NCI-H2081 (cell line): ENCODE data around the gene TUBGCP2.
"Not testable (repeated sequence)": the region's sequence is repeated elsewhere in the genome, so short reads cannot be mapped to it uniquely, and the experiment has no call there.

Source experiments
- DNase-seq, 2 experiments: peaks; one replicate each; lab custom pipeline; 2025; lab: John Stamatoyannopoulos, UW

The TUBGCP2 gene

DNA sequence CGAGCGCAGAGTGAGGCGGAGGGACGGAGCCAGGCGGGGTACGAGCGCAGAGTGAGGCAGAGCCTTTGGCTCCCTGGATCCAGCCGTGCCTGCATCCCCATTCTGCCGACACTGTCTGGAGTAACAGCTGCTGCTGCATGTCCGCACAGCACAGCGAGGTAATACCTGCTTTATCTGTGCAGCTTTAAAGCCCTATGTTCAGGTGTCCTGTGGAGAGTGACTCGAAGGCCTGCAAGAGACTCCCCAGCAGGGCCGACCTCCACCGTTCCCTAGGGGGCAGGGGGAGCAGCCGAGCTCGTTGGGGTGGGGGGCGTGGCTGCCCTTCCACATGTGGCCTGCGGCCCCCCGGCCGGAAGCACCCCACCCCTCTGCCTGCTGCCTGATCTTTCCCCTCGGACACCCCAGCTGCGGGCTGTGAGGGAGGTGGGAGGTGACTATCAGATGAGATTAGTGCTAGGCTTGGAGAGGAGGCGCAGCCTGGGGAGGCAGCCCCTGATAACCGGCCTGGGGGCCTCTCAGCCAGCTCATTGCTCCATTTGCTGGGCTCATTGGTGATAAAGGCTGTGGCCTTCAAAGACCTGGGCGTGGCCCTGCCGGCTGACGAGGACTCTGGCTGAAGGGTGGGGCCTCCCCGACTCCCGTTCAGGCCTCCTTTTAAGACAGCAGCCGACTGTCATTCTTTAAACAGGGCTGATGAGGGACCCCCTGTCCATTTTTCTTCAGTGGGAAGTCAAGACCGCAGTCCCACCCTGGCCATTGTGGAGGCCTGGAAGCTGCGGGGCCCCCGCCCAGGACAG is 63.0 kb downstream of the TUBGCP2 start:
- no peak for DNase-seq

DNA sequence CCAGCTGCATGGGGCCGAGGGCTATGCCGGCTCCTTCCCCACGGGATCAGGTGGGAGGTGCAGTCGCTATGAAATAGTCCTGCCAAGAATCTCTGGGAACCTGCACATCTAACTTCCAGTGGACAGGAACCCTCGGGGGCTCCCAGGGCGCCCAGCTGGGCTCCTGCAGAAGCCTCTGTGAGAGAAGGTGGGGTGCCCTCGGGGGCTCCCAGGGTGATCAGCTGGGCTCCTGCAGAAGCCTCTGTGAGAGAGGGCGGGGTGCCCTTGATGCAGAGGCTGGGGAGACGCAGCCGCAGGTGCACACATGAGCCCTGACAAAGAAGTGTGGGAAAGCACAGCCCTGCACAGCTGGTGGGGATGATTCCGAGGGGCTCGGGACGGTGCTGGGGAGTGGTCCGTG is 65.1 kb downstream of the TUBGCP2 start:
- no peak for DNase-seq

DNA sequence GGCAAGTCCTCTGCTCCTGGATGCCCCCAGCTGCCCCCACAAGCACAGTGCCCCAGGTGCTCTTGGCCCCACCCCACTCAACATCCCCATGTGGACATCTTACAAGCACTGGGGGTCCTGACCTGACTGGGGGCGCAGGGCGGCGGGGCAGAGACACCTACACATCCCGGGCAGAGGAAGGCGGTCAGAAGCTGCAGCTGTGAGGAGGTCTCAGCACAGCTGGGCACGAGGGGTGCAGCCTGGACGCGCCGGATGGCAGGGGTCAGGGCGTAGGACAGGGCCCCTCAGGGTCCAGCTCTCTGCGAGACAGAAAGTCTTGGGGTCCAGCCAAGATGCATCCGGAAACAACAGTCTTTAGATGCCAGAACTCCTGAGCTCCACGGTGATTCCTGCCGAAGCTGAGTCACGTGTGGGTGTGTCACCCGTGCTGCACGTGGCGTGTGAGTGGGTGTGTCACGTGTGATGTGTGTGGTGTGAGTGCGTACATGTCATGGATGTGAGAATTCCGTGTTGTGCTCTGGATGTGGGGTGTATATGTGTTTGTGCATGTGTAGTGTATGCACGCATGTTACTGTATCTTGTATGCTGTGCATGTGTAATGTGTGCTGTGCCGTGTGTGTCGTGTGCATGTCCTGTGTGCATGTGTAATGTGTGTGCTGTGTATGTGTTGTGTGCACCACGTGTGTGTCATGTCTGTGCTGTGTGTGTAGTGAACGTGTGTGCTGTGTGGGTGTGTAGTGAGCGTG is 65.9 kb downstream of the TUBGCP2 start:
- DNase-seq: no peak

DNA sequence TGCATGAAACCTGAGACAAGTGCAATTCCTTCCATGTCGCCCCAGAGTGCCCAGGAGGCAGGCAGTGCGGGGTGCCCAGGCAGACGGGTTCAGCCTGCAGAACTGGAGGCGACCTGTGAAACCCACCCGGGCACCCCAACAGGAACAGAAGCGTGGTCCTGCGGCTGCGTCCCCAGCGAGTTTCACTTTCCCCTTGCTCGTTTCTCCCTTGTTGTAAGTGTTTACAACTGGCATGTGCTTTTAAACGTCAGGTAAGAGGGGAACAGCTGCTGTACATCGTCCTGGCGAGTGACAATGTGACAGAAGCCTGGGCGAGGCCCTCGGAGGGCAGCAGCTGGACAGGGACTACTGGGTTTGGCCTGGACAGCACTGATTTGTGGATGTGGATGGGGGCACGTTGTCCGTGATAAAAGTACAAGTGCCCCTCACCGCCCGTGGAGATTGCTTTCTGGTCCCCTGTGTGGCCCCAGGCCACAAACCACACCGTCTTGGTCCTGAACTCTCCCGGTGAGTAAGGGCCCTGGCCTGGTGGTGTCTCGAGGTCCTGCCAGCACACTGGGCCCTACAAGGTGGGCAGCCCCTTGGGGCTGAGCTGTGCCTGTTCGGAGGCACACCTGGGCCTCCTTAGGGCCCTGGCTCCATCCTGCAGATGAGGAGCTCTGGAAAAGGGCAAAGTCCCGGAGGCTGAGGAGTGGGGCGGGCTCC is 67.0 kb downstream of the TUBGCP2 start:
- no peak for DNase-seq

DNA sequence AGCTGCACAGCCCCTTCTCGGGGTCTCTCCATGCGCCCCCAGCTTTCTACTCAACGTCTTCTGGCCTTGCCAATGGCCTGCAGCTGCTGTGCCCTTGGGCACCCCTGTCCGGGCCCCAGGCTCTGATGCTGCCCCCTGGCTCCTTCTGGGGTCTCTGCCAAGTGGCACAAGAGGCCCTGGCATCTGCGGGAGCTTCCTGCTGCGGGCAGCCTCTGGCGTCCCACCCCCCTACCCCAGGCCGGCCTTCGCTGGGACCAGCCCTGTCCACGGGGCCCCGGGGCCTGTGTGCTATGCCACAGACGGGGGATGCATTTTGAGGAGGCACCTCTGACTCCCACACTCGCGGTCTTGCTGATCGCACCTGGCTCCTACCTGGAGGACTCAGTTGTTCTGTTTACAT is 68.7 kb downstream of the TUBGCP2 start:
- DNase-seq: no peak

GRCh38 chr10:133238466-133238804 is 70.2 kb downstream of the TUBGCP2 start:
- DNase-seq: no peak

DNA sequence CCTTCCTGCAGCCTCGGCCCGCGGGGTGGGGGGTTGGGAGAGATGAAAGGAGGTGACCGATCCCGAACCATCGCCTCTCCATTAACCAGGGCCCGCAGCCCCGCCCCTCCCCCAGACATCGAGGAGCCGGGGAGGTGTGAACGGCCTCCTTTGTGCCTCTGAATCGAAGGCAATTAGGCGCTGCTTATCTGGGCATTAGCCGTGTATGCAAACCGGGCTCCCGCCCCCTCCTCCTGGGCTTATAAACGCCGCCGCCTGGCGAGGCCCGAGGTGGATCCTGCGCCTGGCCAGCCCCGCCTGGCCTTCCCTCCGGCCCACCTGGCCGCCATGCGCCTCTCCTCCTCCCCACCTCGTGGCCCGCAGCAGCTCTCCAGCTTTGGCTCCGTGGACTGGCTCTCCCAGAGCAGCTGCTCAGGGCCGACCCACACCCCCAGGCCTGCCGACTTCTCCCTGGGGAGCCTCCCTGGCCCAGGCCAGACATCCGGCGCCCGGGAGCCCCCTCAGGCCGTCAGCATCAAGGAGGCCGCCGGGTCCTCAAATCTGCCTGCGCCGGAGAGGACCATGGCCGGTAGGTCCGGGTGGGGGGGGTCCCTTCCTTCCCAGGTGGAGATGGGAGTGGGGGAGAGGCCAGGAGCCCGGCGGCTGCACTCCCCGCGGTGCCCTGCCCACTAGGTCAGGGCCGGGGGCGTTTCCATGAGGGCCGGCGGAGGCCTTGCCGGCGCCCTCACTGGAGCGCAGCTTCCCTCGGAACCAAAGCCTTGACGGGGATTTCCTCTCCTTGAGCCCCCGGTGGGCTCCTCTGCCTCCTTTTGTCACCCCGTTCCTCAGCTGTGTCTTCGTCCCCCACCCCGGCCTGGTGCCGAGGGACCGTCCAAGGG is 70.8 kb downstream of the TUBGCP2 start, which contains the start of gene VENTX:
TSS of gene VENTX (plus strand) at position 268 of the 878 bp plus-strand sequence. CDS start at position 328, 60 bp downstream.
- no peak for DNase-seq

DNA sequence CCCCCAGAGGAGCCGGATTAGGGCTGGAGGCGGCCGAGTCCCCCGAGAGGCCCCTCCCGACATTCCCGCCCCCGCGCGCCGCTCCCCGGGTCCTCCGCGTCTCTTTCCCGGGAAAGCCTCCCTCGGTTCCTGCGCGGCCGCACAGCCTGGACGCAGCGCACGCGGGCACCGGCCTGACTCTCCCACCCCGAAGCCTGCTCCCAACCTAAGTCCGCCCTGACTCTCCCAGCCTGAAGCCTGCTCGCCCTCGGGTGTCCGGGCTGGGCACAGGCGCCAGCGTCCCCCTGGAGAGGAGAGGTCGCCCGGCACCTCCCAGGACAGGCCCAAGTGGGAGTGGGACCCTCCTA is 71.5 kb downstream of the TUBGCP2 start:
- no peak for DNase-seq

GRCh38 chr10:133236401-133237240 is 72.1 kb downstream of the TUBGCP2 start:
- no peak for DNase-seq

- DNase-seq: no peak
Measured at GRCh38 chr10:133235932-133236331, 72.7 kb downstream of the TUBGCP2 start.

DNA sequence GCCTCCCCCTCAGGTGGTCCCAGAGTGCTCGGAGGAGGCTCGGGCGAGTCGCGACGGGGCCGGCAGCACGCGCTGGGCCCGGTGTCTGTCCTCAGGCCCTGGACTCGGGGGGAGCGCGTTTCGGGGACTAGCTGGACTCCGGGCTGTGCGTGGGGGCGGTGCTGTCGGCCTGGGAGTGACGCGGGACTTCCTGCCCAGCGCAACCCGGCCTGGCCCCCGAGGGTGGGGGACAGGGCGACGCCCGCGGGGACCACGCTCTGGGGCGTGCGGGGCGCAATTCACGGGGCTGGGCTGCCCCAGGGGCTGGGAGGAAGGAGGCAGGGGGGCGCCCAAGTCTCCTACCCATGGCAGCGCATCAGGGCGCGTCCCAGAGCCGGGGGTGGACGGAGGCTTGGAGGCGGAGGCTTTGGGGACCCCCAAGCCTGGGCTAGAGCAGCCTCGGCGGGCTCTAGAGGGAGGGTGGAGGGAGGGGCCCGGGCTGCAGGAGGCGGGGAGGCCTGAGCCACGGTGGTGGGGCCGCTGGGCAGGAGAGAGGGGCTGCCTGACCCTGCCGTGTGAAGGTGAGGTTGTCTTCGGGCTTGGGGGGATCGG is 73.3 kb downstream of the TUBGCP2 start:
- no peak for DNase-seq

DNA sequence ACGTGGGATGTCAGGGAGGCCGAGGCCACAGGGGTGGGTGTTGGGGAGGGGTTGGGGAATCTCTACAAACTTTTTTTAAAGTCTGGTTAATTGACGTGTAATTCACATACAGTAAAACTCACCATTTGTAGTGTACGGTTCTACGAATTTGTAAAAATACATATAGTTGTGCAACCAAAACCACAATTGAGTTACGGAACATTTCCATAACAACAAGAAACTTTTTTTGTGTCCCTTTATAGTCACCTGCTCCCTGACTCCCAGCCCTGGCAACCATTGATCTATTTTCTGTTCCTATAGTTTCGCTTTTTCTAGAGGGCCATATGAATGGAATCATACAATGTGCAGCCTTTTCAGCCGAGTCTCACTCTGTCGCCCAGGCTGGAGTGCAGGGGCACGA is 73.9 kb downstream of the TUBGCP2 start:
- DNase-seq: not testable (repeated sequence)

- no peak for DNase-seq
Measured at GRCh38 chr10:133231946-133232574, 76.6 kb downstream of the TUBGCP2 start.

DNA sequence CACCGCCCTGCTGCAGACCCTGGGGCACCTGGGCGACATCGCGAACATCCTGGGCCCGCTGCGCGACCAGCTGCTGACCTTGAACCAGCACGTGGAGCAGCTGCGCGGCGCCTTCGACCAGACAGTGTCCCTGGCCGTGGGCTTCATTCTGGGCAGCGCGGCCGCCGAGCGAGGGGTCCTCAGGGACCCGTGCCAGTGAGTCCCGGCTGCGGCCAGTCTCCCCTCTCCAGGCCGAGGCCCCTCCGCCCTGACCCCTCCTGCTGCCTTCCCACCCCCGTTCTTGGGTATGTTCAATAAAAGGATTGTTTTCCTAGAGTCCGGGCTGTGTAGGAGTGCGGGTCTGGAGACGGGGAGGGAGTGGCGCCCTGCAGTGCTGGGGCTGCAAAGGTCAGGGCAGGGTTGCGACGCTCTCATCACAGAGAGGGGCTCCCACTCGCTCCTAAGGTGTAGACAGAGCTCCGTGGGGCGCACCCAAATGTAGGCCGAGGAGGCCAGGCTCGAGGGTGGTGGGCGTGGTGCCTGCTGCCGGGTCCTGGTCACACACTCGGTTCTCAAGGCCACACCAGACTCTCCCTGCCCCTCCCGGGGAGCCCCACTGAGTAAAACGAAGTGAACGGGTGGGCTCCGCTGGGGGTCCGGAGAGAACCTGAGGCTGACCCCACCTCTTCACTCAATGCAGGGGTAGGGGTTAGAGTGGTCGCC is 77.3 kb downstream of the TUBGCP2 start:
- no peak for DNase-seq

GRCh38 chr10:133230387-133231195 is 78.1 kb downstream of the TUBGCP2 start:
- DNase-seq: no peak

- DNase-seq: no peak
Measured at GRCh38 chr10:133230044-133230361, 78.7 kb downstream of the TUBGCP2 start, which contains the start of gene UTF1. Gene UTF1, plus strand, starts transcription at chr10:133230217. Its CDS starts 72 bp downstream, at chr10:133230289.

- no peak for DNase-seq
Measured at GRCh38 chr10:133229265-133230043, 79.2 kb downstream of the TUBGCP2 start.
